ENCODE data around the gene COTL1. TPM values are rescaled to one million over a fixed set of nuclear protein-coding genes. Genes with fewer than 3 reads are reported as not detected.
"Not testable (repeated sequence)": the region's sequence is repeated elsewhere in the genome, so short reads cannot be mapped to it uniquely, and the experiment has no call there.

Gene COTL1
- total RNA-seq, 4 donors from 2014 or later = 7.9 to 12.9 (median 10.3) TPM

DNA sequence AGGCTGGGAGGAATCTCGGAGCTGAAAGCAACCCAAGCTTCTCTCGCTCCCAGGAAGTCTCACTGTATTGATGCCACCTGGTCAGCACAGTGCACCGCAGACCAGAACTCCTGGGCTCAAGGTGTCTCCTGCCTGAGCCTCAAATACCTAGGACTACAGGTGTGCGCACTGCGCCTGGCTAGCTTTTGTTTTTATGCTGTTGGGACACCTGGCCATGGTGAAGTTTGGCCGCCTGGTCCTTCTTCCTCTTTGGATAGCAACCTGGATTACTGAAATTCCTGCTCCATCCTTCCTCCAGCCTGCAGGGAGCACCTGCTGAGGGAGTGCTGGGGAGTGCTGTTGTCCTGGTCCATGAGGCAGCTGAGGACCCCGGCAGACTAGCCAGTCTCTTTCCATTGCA, 56.6 kb downstream of the COTL1 start:
- Histone ChIP-seq H3K4me3 (no peak overlapping the region), H3K27ac (no peak overlapping the region), H3K4me1 (no peaks in the 10 kb centered on the region), H3K36me3 (no peaks in the 10 kb centered on the region), H3K27me3 (peaks cover 7% of the 10 kb centered on the region), H3K9me3 (no peaks in the 10 kb centered on the region)
- TF ChIP-seq, protein P1, sequence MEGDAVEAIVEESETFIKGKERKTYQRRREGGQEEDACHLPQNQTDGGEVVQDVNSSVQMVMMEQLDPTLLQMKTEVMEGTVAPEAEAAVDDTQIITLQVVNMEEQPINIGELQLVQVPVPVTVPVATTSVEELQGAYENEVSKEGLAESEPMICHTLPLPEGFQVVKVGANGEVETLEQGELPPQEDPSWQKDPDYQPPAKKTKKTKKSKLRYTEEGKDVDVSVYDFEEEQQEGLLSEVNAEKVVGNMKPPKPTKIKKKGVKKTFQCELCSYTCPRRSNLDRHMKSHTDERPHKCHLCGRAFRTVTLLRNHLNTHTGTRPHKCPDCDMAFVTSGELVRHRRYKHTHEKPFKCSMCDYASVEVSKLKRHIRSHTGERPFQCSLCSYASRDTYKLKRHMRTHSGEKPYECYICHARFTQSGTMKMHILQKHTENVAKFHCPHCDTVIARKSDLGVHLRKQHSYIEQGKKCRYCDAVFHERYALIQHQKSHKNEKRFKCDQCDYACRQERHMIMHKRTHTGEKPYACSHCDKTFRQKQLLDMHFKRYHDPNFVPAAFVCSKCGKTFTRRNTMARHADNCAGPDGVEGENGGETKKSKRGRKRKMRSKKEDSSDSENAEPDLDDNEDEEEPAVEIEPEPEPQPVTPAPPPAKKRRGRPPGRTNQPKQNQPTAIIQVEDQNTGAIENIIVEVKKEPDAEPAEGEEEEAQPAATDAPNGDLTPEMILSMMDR (IDR thresholded peaks at IDR 0.05) = no peak
- TF ChIP-seq EP300 (IDR thresholded peaks at IDR 0.05) = no peak
- TF ChIP-seq POLR2AphosphoS5 (IDR thresholded peaks at IDR 0.05) = no peak
- TF ChIP-seq POLR2A (IDR thresholded peaks at IDR 0.05) = no peak
- DNase-seq (ENCODE audit: low spot score in 2 of 2) = no peak
- 91% methylated on average over 7 of the region's 7 CpGs for WGBS

DNA sequence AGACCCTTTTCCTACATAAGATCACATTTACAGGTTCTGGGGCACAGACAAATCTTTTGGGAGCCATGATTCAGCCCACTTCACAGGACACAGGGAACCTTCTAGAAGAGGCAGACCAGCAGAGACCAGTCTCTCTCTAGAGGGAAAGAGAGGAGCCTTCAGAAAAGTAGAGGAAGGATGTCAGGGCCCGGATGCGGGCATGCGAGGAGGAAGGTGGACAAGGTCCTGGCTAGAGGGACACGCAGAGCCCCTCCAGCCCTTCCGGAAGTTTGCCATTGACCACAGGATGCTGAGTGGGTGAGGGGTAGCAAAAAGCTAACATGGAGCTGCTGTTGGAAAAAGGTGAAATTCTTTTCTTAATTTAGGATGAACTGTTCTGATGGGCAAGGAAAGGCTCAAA, 57.6 kb downstream of the COTL1 start:
- 86% methylated on average over 5 of the region's 5 CpGs for WGBS
- Histone ChIP-seq H3K27me3 (peaks cover 16% of the 10 kb centered on the region), H3K9me3 (no peaks in the 10 kb centered on the region), H3K36me3 (no peaks in the 10 kb centered on the region), H3K27ac (no peak overlapping the region), H3K4me3 (no peak overlapping the region), H3K4me1 (no peaks in the 10 kb centered on the region)
- DNase-seq (ENCODE audit: low spot score in 2 of 2) = no peak
- TF ChIP-seq EP300 (IDR thresholded peaks at IDR 0.05) (no peak), POLR2A (IDR thresholded peaks at IDR 0.05) (no peak), POLR2AphosphoS5 (IDR thresholded peaks at IDR 0.05) (no peak)
- TF ChIP-seq, protein P1 (IDR thresholded peaks at IDR 0.05) = no peak

GRCh38 chr16:84559311-84559932, 58.5 kb downstream of the COTL1 start:
- Histone ChIP-seq H3K27ac (no peak overlapping the region), H3K9me3 (no peaks in the 10 kb centered on the region), H3K4me1 (no peaks in the 10 kb centered on the region), H3K4me3 (no peak overlapping the region), H3K36me3 (no peaks in the 10 kb centered on the region), H3K27me3 (peaks cover 16% of the 10 kb centered on the region)
- DNase-seq (ENCODE audit: low spot score in 2 of 2) = no peak
- TF ChIP-seq EP300 (IDR thresholded peaks at IDR 0.05) (no peak), POLR2A (IDR thresholded peaks at IDR 0.05) (no peak), POLR2AphosphoS5 (IDR thresholded peaks at IDR 0.05) (no peak)
- TF ChIP-seq, protein P1 (IDR thresholded peaks at IDR 0.05) = no peak
- 59% methylated on average over 14 of the region's 14 CpGs for WGBS

GRCh38 chr16:84558850-84559249, 59.0 kb downstream of the COTL1 start:
- not testable (repeated sequence) for H3K27ac ChIP-seq; DNase-seq (ENCODE audit: low spot score in 2 of 2)
- WGBS = 77% methylated on average over 5 of the region's 5 CpGs

GRCh38 chr16:84557504-84557903, 60.4 kb downstream of the COTL1 start:
- no peak for DNase-seq (ENCODE audit: low spot score in 2 of 2)
- 62% methylated on average over 6 of the region's 6 CpGs for WGBS
- peaks cover 16% of the 10 kb centered on the region for H3K27me3 ChIP-seq
- H3K9me3 ChIP-seq = no peaks in the 10 kb centered on the region
- H3K4me1 ChIP-seq = no peaks in the 10 kb centered on the region
- no peak overlapping the region for H3K4me3 ChIP-seq
- TF ChIP-seq EP300 (IDR thresholded peaks at IDR 0.05) (no peak), POLR2A (IDR thresholded peaks at IDR 0.05) (no peak), POLR2AphosphoS5 (IDR thresholded peaks at IDR 0.05) (no peak)
- TF ChIP-seq, protein P1 (IDR thresholded peaks at IDR 0.05) = no peak
- no peaks in the 10 kb centered on the region for H3K36me3 ChIP-seq
- H3K27ac ChIP-seq = no peak overlapping the region

More at GRCh38 chr16:84558850-84559249, 59.0 kb downstream of the COTL1 start:
- H3K9me3 ChIP-seq, H3K36me3 ChIP-seq, H3K4me3 ChIP-seq, H3K4me1 ChIP-seq: not testable (repeated sequence)
- peaks cover 16% of the 10 kb centered on the region for H3K27me3 ChIP-seq

DNA sequence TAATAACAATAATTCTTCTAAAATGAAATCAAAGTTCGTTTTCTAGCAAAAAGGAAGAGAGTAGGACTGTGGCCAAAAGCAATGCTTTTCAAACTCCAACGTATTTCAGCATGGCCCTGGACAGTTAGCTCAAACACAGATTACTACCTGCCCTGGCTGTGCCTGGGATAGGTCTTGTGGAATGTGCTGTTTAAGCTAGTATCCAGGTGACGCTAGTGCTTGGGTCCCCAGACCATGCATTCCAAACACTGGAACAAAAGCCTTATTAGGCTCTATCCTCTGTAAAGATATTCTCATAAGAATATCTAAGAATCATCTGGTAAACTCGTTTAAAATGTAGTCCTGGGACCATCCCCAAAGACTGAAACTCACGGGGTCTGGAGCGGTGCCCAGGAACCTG, 60.8 kb downstream of the COTL1 start:
- Histone ChIP-seq H3K27me3 (peaks cover 16% of the 10 kb centered on the region), H3K9me3 (no peaks in the 10 kb centered on the region), H3K36me3 (no peaks in the 10 kb centered on the region), H3K27ac (no peak overlapping the region), H3K4me3 (no peak overlapping the region), H3K4me1 (no peaks in the 10 kb centered on the region)
- DNase-seq (ENCODE audit: low spot score in 2 of 2) = no peak
- WGBS = 54% methylated on average over 6 of the region's 6 CpGs
- TF ChIP-seq EP300 (IDR thresholded peaks at IDR 0.05) = no peak
- no peak for TF ChIP-seq POLR2A (IDR thresholded peaks at IDR 0.05)
- no peak for TF ChIP-seq POLR2AphosphoS5 (IDR thresholded peaks at IDR 0.05)
- TF ChIP-seq, protein P1 (IDR thresholded peaks at IDR 0.05) = no peak
